Fibroblast of skin of abdomen (primary cell): ENCODE measurements around the gene HIVEP3.

Source experiments
- DNase-seq: peaks from one replicate; pipeline ENCODE4 v3.0.0-alpha.2; 2013

HIVEP3 gene

DNA sequence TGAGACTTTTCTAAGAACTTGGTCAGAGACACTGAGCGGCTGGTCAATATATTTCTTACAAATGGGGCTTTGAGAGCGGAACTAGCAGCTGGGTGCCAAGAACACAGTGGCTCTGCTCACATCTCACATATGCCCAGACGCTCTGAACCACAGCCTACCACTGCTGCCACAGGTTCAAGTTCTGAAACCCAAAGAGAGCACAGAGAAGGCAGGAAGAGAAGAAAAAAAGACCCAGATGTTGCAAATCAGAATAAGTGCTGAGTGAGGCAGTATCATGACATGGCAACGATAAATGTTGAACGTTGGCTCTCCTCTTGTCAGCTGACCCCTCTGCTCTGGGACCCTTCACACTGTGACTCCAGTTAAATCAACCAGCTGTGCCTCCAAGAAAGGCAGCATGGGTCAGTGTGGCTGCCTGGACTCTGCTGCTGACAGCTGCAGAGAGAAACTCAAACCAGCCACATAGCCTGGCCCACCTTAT, 26.4 kb downstream of the HIVEP3 start:
- DNase-seq: no peak

DNA sequence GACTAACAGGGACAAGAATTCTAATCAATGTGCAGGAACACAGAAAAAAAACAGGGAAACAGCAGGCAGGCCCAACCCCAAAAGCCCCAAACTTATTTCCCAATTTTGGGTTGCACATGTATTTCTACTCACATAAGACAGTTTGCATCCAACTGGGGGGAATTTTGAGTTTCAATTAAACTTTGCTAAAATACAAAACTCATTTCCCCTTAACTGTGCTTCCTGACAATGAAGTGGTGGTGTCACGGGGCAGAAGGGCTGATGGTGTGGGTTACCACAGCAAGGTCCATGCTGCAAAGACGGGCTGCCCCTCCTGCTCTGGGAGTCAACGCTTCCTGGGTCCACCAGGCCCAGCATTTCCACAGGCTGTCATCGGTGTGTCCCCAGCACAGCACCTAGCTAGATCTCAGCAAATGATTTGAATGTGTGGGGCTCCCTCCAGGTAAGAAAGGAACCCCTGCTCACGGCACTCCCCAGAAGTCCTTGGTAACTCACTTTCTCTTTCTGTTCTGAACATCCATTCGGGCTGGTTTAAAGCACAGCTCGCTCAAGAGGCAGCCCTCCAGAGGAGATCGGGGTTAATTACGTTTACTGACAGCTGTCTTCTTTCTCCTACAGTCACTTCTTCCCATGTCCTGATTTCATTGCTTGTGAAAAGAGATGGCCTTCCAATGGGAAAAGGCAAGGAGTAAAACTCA, 27.4 kb downstream of the HIVEP3 start:
- peak; percentile 51 for DNase-seq

DNA sequence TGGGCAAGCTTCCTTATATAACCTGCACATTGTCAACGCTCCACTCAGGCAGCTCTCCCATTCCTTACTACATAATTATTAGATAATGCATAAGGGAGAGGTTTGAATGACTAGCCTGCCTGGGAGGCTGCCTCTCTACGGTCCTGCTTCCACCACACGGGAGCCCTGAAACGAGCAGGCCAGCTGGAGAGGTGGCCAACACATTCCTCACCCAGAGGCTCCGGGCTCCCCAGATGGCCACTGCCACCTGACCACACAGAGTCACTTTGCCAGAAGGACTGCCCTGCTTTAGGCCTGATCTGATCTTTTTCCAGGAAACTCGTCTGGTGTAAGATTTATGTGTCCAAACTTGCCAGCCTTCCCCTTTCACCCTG, 27.9 kb downstream of the HIVEP3 start:
- peak; percentile 25 for DNase-seq

DNA sequence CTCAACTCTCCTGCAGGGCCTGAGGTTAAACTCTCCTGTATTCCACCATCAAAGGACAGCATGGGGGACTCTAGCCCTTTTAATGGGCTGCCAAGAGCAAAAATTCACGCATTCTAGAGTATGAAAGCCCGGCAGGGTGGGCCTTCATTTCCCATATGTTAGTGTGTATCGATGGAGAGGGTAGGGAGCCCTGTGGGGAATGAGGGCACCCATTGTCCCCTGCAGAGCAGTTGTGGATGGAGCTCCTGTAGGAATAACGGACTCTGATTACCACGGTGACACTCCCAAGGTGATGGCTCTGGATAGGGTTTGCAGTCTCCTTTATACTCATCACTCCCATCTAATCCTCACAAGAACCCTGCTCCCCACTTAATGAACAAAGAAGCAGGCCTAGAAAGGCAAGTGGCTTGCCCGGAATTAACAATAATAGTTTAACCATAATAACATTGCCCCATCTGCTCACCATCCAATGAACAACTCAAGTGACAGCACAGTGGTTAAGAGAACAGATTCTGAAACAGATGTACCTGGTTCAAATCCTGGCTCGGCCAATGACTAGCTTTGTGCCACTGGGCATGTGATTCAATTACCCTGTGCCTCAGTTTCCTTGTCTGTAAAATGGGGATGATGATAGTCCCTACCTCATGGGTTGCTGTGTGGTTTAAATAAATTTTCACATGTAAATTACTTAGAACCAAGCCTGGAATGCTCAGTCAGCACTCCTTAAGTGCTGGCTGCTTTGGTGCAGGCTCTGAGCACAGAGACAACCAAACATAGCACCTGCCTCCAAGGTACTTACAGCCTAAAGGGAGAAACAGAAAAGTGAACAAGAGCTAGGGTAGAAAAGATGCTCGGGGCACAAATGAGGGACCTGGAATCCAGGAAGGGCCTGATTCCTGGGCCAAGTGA, 29.0 kb downstream of the HIVEP3 start:
- no peak for DNase-seq

DNA sequence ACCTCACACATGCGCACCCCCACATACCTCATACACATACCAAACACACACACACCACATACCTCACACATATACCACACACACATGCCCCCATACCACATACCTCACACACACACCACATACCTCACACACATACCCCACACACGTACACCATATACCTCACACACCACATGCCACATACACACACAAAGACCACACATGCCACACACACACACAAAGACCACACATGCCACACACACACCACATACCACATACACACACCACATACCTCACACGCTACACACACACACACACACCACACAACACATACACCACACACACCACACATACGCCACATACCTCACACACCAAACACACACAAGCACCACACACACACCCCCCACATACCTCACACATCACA, 30.0 kb downstream of the HIVEP3 start:
- no peak for DNase-seq

DNA sequence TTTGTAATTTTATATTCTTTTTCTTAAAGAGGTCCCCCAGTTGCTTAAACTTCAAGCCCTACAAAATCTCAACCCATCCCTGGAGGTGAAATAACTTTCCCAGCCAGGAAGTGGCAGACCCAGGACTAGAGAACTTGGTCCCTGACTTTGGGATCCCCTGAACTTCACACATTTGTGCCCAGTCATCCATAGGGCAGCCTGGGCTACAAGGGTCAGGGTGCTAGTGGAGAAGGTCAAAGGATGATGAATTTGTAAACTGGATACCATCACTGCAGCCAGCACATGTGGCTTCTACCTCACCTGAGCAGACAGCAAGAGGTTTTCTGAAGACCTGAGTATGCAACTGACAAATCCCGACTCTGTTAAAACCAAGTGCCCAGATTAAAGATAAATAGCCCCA, 31.4 kb downstream of the HIVEP3 start:
- no peak for DNase-seq

DNA sequence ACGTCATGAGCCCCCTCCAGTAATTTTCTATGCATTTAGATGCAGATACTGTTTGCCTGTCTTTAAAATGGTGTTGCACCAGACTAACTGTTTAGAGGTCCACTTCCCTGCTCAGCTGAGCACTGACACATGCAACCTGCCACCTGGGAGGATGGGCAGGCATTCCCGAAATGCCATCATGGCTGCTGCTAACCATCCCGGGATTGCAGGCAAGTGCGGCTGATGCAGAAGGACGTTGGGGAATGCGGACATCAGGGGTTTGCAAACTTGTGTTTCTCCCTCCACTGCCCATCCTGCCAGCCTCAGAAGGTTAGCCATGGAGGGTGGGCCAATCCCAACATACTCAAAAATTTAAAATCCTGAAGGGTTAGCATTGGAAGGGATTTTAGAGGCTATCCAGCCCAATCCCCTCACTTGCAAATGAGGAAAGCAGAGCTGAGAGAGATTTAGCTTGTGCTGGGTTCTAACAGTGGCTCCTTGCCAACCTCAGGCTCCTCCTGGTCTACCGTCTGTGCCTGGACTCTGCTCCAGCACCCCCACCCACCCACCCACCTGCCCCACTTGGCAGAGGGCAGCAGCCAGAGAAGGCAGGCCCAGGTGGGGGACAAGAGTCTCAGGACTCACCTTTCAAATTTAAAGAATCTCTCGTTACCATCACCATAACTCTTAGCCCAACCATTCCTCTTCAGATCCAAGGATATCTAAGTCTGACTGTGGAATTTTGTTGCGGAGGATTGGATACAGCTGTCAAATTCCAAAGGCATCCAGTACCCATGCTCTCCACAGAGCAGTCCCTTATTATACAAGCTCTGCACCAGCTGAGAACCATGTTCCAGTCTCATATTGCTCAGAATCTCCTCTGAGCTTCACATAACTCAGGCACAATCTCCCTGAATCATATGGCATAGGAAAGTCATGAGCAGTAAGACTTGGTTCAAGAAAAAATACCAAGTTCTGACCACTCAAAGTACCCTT, 34.2 kb downstream of the HIVEP3 start:
- DNase-seq: no peak

DNA sequence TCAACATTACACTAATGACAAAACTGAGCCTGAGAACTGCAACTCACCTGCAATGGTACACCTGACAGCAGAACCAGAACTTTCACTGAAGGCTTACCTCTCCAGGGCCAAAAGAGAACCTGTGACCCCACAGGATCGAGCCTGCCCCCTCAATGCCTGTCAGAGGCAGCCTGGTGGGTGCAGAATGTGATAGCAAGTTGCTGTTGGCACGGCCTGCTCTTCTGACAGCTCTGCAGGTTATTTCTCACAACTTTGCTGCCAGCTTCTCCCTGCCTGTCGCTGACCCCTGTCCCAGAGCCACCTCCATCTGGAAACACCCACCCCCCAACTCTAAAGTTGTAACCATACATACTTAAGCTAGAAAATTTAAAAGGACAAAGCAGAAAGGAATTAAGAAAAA, 35.2 kb downstream of the HIVEP3 start:
- no peak for DNase-seq

DNA sequence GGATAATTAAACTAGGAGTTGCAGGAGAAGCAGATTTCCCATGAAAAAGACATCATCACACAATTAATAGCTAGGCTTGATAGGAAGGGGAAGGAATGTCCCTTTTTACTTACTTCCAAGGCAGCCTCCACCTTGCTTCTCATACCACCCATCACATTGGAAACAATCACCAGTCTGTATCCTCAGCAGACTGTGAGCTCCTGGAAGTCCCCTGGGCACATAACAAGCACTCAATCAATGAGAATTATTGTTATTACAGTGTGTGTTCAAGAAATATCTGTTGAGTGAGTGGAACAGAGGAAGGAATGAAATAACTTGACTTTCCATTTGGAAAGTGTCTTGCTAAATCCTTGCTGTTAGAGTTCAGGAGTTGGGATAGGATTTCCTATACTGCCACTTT, 36.2 kb downstream of the HIVEP3 start:
- no peak for DNase-seq

DNA sequence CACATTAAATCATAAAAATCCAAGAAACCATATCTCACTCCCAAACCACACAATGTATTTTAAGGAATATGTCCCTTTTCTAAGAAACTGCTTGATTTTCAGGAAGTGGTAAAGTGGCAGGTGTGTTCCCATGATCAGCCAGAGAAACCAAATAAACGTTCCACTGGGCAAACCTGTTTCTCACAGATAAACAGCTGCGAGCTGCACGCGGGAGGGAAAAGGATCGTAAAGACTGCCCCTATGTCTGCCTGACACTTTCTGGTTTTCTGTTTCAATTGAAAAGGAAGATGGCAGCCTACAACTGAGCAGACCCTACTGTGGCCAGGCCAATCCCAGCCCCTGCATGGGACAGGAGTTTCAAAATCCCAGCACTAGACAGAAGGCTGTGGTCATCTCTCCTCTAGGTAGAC, 36.6 kb downstream of the HIVEP3 start:
- no peak for DNase-seq

DNA sequence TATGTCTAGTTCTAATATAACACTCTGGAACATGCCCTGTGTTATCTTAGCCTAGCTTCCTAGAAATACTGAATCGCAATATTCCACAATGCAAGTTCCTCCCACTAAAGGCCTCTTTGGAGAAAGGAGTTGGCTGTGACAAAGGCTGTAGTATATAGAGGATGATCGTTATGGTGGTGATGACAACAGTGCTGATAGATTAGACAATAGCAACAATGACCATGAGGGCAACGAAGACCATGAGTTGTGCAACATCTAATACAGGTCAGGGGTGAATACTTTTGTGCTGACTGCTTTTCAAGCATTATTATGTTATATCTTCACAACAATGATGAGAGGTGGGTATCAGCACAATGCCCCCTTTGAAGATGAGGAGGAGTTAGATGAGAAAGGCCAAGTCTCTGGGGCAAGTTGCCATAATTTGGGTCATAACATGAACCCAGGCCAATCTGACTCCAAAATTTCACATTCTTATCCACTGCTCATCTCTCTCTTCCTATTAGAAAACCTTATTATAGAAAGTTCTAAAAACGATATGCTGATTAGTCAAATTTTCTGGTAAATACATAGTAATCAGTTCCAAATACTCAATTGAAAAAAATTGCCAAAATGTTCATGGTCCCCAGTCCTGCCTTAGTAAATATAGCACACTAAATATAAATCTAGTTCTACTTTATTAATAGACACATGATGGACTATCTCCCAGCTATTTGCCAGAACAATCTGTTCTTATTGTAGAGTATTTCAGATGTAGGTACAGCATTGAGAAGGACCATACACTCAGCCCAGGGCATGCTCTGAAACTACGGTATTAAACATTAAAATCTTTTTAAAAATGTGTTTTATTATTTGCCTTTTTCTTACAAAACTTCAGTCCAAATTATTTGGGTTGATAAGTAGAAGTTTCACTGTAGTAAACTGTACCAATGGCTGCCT, 37.5 kb downstream of the HIVEP3 start:
- DNase-seq: no peak

DNA sequence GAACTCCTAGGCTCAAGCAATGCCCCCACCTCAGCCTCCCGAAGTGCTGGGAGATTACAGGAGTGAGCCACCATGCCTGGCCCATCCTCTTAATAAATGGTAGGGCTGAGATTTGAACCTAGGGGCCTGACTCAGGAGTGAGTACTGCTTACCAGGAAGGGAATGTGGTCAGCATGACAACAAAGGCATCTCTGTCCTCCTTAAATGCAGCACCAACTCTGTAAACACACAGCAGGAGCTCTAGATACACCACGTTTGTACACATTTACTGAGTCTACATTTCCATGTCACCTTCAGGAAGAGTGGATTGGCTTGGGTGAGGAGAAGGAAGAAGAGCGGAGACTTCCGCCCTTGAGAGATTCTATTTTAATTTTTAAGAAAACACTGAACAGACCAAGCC, 38.5 kb downstream of the HIVEP3 start:
- DNase-seq: no peak

DNA sequence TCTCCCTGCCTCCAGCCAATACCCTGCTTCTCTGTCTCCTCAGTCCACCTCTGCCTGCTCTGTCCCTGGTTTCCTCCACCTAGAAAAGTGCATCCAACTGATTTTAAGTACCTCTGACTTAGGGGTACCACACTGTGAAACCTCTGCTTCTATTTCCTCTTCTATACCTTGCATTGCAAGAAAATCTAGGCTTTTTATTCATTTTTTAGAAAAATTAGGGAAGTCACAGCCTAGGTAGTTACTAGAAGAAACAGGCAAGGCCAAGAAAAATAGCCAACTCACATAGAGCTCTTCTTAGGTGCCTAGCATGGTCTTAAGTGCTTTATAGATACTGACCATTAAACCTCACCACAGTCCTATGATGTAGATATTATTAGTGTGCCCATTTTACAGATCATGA, 39.1 kb downstream of the HIVEP3 start:
- DNase-seq: no peak

DNA sequence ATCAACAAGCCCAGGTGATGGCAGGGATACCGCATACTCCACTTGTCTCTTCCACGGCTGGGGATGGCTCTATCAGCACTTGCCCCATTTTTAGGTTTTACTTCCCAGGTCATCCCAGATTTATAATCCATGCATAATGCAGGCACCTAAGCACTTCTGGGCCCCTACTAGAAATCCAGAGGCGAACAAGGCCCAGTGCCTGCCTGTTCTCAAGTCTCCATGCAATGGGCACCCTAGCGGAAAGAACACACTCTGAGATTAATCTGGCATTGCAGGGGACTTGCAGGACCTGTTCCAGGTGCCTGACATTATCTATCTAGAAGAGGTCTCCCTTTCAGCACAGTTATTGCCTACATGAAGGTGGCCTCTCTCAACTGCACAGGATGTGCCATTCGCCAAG, 39.8 kb downstream of the HIVEP3 start:
- no peak for DNase-seq

DNA sequence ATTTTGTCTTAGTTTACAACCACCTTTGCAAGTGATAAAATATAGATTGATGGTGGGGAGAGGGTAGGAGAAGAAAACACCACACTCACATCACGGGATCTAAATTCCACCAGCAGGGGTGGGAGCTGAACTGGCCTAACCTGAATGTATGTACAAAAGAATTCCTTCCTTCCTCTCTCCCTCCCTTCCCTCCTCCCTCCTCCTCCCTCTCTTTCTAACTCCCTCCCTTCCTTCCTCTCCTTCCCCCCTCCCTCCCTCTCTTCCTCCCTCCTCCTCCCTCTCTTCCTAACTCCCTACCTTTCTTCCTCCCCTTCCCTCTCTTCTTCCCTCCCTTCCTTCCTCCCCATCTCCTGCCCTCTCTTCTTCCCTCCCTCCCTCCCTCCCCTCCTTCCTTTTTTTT, 40.2 kb downstream of the HIVEP3 start:
- no peak for DNase-seq

DNA sequence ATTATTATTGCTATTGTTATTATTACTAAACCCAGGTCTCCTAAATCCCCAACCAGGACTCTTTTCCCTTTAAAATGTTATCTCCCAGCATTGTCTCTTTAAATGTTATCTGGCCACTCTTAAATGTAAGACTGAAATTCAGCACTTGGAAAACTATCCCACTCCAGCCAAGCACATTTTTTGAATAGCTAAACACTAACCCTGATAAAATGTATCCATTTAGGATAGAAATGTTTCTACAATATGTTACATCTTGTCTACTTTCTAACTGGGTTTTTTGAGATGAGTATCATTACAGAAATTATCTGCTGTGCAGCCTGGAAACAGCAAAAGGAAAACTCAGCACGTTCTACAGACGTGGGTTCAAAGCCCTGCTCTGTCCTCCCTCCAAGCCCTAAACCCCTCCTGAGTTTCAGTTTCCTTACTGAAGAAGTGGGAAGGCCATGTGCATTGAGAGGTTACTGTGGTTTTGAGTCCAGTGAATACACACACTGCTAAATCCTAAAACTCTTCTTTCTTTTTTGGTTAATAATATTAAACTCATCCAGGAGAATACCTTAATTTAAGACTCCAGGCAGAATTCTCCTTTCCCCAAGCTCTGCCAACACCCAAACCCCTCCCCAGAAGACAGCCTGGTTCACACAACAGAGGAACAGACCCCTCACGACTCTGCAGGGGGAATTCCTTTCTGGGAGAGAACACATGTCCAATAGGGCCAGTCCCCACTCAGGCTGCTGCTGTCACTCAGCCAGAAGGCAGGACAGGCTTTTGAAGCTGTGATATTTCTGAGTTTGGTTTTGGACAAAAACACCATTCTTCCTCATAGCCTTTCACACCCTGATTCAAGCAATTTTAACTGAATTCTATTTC, 41.9 kb downstream of the HIVEP3 start:
- peak; percentile 63 for DNase-seq

DNA sequence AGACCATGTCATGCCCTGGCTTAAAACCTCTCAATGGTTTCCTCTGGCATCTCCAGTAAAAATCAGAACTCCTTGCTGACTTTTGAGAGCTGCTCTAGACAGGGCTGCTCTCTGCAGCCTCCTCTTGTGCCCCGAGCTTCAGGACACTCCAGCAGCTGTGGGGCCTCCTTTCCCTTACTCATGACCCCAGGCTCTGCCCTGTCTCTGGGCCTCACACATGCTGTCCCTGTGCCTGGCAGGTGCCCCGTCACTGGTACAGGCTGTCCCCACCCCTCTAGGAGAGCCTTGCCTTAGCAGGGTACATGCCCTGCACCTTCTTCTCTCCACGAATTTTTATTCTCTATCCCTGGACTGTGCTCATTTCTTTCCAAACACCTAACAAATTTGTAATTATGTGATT, 43.2 kb downstream of the HIVEP3 start:
- DNase-seq: no peak

DNA sequence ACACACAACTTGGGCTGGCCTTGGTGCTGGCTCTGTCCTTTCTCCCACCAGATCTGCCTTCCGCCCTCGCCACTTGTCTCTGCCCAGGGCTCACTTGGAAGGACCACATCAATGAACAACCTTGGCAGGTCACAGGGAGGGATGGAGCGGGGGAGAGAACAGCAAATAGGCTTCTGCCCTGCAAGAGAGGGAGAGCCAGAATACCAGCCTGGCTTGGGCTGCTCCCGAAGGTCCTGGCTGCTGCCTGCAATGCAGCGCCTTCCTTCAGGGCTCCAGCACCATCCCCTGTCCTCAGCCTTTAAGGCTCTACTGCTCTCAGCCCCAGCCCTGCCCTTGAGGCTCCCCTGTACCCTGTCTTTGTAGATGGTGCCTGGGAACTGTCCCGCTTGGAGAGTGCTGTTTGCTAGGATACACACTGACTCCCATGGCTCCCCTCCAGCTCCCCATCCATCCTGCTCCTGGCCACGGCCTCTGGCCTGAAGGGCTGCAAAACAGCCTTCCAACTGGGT, 43.8 kb downstream of the HIVEP3 start:
- no peak for DNase-seq

DNA sequence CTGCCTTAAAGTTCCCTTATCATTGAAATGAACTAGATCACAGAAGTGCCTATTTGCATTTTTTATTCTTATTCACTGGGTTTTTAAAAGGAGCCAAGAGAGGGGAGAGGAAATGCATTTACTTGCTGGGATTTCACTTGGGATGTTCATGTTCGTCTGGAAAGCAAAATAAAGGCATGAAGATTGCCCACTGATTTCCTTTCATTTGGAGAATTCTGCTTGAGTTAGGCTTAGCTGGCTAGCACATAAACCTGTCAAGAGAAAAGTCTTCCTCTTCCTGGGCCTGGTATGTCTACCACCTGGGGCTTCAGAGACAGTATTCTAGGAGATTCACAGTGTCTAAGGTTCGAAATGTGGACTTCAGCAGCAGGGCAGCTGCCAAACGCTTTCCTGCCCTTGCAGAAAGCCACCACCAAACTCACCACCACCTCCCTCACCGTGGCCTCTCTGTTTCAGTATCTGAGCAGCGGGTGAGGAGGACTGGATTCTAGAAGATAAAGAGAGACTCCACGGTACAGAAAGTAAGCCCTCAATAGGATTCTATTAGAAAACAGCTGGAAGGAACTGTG, 44.5 kb downstream of the HIVEP3 start:
- DNase-seq: no peak

DNA sequence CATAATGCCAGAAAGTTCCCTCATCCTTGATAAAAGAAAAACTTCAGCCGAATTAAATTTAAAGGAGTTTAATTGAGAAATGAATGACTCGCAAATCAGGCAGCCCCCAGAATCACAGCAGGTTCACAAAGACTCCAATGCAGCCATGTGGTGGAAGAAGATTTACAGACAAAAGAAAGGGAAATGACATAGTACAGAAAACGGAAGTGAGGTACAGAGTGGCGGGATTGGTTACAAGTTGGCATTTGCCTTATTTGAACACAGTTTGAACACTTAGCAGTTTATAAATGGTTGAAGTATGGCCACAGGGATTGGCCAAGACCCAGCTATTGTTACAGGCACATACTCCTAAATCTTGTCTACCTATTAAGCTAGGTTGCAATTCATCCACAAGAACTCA, 46.6 kb downstream of the HIVEP3 start:
- no peak for DNase-seq
